HepG2 (cell line): ENCODE results near the gene DNMBP. TPM values are rescaled to one million over a fixed set of nuclear protein-coding genes. Genes with fewer than 3 reads are reported as not detected.
A peak's percentile ranks its signal among the peaks of the same experiment; 100 is the strongest.

ENCODE experiments used
- ATAC-seq: fragments of 200-7000 bp; cut with Tn5 transposase; 3 replicates; pipeline ENCODE4 v1.9.1; 2020; ENCODE audit warnings: mild to moderate bottlenecking, moderate library complexity
- BruUV-seq: library from RNA; stranded (reverse); fragments of 400-500 nt; replicated peaks from 2 replicates; lab custom pipeline; 2021; lab: Mats Ljungman, UMichigan
- CTCF ChIA-PET: fragments of 300-600 bp; formaldehyde crosslinking; extraction: SDS; loops from one replicate; lab custom pipeline; 2021; ENCODE audit warnings: low total read pairs, inconsistent platforms, low intra/inter-chr PET ratio; lab: Yijun Ruan, JAX
- POLR2A ChIA-PET: fragments of 350-600 bp; sonication (Branson Sonifier 250); formaldehyde crosslinking; loops from one replicate; lab custom pipeline; 2020; ENCODE audit warnings: antibody characterized with exemption, inconsistent platforms; lab: Yijun Ruan, JAX
- DNase-seq: peaks from one replicate; pipeline ENCODE4 v3.0.0-alpha.2; 2015; ENCODE audit warnings: low spot score
- FAIRE-seq: peaks from 3 replicates; lab custom pipeline; 2011; peaks lifted over from hg19 to GRCh38; lab: Jason Lieb, UNC
- H2AFZ ChIP-seq: one replicate; pipeline ENCODE4 v1.6.1; 2011; ENCODE audit warnings: low read length, inconsistent platforms
- H3K27ac ChIP-seq: fragments of 300-600 bp; 3 replicates; pipeline ENCODE4 v1.8.0; 2011; ENCODE audit warnings: mixed run types, mild to moderate bottlenecking, mixed read lengths, low read length, inconsistent platforms; ENCODE audit not compliant: insufficient read depth; ENCODE audit errors: extremely low read length
- H3K27me3 ChIP-seq, 2 experiments: fragments of 200-600 bp in 1 of 2; 2 replicates in 1 of 2; 3 replicates in 1 of 2; pipeline versions ENCODE4 v1.6.0 to v1.8.0; 2011; ENCODE audit warnings: low read length in 2 of 2, mild to moderate bottlenecking in 2 of 2, moderate library complexity in 2 of 2, inconsistent platforms in 1 of 2; ENCODE audit not compliant: insufficient read depth in 2 of 2, control insufficient read depth in 1 of 2
- H3K36me3 ChIP-seq, 2 experiments: fragments of 200-600 bp in 1 of 2; replicated peaks in 1 of 2; 2 replicates in 1 of 2; 3 replicates in 1 of 2; pipeline versions ENCODE4 v1.5.1 to v1.8.0; 2011; ENCODE audit warnings: low read length in 2 of 2, inconsistent platforms in 1 of 2; ENCODE audit not compliant: insufficient read depth in 2 of 2, control insufficient read depth in 1 of 2
- H3K4me1 ChIP-seq: 2 replicates; pipeline ENCODE4 v1.5.1; 2012; ENCODE audit warnings: low read length, inconsistent platforms; ENCODE audit not compliant: insufficient read depth
- H3K4me2 ChIP-seq: 2 replicates; pipeline ENCODE4 v1.6.0; 2011; ENCODE audit warnings: low read depth, low read length, inconsistent platforms
- H3K4me3 ChIP-seq, 3 experiments: fragments of 200-600 bp in 1 of 3; sonication (generic), shearing (Covaris generic) in 1 of 3; replicated peaks in 1 of 3; 2 replicates each; pipeline ENCODE4 v1.5.1; 2011 to 2016; ENCODE audit warnings: low read length in 3 of 3, inconsistent platforms in 2 of 3, low read depth in 2 of 3, mild to moderate bottlenecking in 2 of 3, control low read depth in 1 of 3, mixed read lengths in 1 of 3; ENCODE audit not compliant: insufficient read depth in 1 of 3
- H3K79me2 ChIP-seq: one replicate; pipeline ENCODE4 v1.6.1; 2011; ENCODE audit warnings: low read length, inconsistent platforms; ENCODE audit not compliant: insufficient read depth
- H3K9ac ChIP-seq: 2 replicates; pipeline ENCODE4 v1.6.0; 2011; ENCODE audit warnings: mild to moderate bottlenecking, low read depth, low read length, inconsistent platforms; ENCODE audit not compliant: insufficient read depth
- H3K9me3 ChIP-seq: 2 replicates; pipeline ENCODE4 v1.5.1; 2012; ENCODE audit warnings: mild to moderate bottlenecking, low read length
- H4K20me1 ChIP-seq: 2 replicates; pipeline ENCODE4 v1.6.0; 2011; ENCODE audit warnings: inconsistent platforms, mild to moderate bottlenecking, low read length, moderate library complexity; ENCODE audit not compliant: insufficient read depth
- FOSL2 ChIP-seq: sonication (generic); formaldehyde crosslinking; IDR thresholded peaks from 2 replicates; pipeline ENCODE4 v1.4.0; 2020; ENCODE audit warnings: missing genetic modification reagents
- MED13 ChIP-seq: sonication (generic); formaldehyde crosslinking; IDR thresholded peaks from 2 replicates; pipeline ENCODE4 v1.5.0; 2020; ENCODE audit warnings: missing genetic modification reagents
- MEIS2 ChIP-seq: sonication (generic); formaldehyde crosslinking; IDR thresholded peaks from 2 replicates; pipeline ENCODE4 v1.9.0; 2021; ENCODE audit warnings: mild to moderate bottlenecking, missing genetic modification reagents
- RXRA ChIP-seq: sonication (generic); formaldehyde crosslinking; IDR thresholded peaks from 2 replicates; pipeline ENCODE4 v1.5.1; 2020; ENCODE audit warnings: missing genetic modification reagents
- TEAD3 ChIP-seq: optimal IDR thresholded peaks from 2 replicates; pipeline ENCODE3; 2016; ENCODE audit warnings: borderline replicate concordance
- ZMYM3 ChIP-seq: sonication (generic); formaldehyde crosslinking; IDR thresholded peaks from 2 replicates; pipeline ENCODE4 v1.5.1; 2020; ENCODE audit warnings: mild to moderate bottlenecking, missing genetic modification reagents
- ZNF121 ChIP-seq: sonication (generic); formaldehyde crosslinking; IDR thresholded peaks from 2 replicates; pipeline ENCODE4 v1.5.0; 2020; ENCODE audit warnings: mild to moderate bottlenecking, missing genetic modification reagents
- ZNF205 ChIP-seq: IDR thresholded peaks from 2 replicates; pipeline ENCODE4 v1.6.1; 2018; ENCODE audit warnings: missing biosample characterization, missing genetic modification reagents
- ZNF460 ChIP-seq: sonication (generic); formaldehyde crosslinking; IDR thresholded peaks from 2 replicates; pipeline ENCODE4 v1.5.1; 2020; ENCODE audit warnings: missing genetic modification reagents, mild to moderate bottlenecking, borderline replicate concordance
- ZNF768 ChIP-seq: sonication (generic); formaldehyde crosslinking; IDR thresholded peaks from 2 replicates; pipeline ENCODE4 v1.4.0; 2020; ENCODE audit warnings: missing genetic modification reagents
- ZNF770 ChIP-seq: sonication (generic); formaldehyde crosslinking; IDR thresholded peaks from 2 replicates; pipeline ENCODE4 v1.5.0; 2020; ENCODE audit warnings: mild to moderate bottlenecking, missing genetic modification reagents
- WGBS: methylation state at CpG from one replicate; pipeline ENCODE4 v1.1.6; 2017; ENCODE audit warnings: low lambda C conversion rate; 5-methylcytosine and 5-hydroxymethylcytosine counted together
- in situ Hi-C: cut with HindIII; loops from 2 replicates; pipeline ENCODE4 v1.10.0; 2017; ENCODE audit warnings: low pct_unique_long_range_greater_than_20kb; ENCODE audit not compliant: extremely low pct_ligation_motif_present
- intact Hi-C: fragments of 100-400 bp; cut with micrococcal nuclease; formaldehyde crosslinking; loops from one replicate; pipeline ENCODE4 v1.10.0; 2022; ENCODE audit not compliant: unreplicated experiment
- polyA plus RNA-seq, 8 experiments: library from polyadenylated mRNA; depleted of rRNA in 3 of 8; stranded (reverse) in 7 of 8; unstranded in 1 of 8; fragments of >200 nt; fragmentation: Illumina TruSeq in 4 of 8; extraction: Trizol in 4 of 8; gene quantifications; 2 replicates each; pipeline versions ENCODE4 v1.2.1 to v1.2.3, GENCODE V29; 2011 to 2016; ENCODE audit warnings: low read depth in 4 of 8, missing spikeins in 1 of 8, mixed read lengths in 1 of 8; ENCODE audit not compliant: insufficient read depth in 1 of 8
- total RNA-seq, 5 experiments: library from RNA; depleted of rRNA; stranded (reverse); fragments of >200 nt; fragmentation: Illumina TruSeq; extraction: Trizol; gene quantifications; 2 replicates each; pipeline ENCODE4 v1.2.3, GENCODE V29; 2016; ENCODE audit warnings: low read depth in 1 of 5

Gene DNMBP
- total and polyA plus RNA-seq, 2 of the 13 experiments (the other 11 are each of a cell fraction or from before 2014, with no cell fraction given), result 3.6 to 6.3 TPM

- peak; percentile 30; the same call in 1 of the 2 replicates for TF ChIP-seq RXRA (CRISPR knock-in tag)
- TF ChIP-seq FOSL2 (CRISPR knock-in tag), result 0 out of 2 replicates have a peak, but pooled peaks have one; percentile 11
- TF ChIP-seq MEIS2 (CRISPR knock-in tag), result 0 out of 2 replicates have a peak, but pooled peaks have one; percentile 23
- TF ChIP-seq TEAD3 (CRISPR knock-in tag), result peak; percentile 36
Measured at GRCh38 chr10:100038561-100039071, 28.9 kb upstream of the DNMBP start (continued).

GRCh38 chr10:100037758-100038315, 28.1 kb upstream of the DNMBP start:
- no peaks in the 10 kb centered on the region for H3K27me3 ChIP-seq
- no peaks in the 10 kb centered on the region for H4K20me1 ChIP-seq
- no peak for ATAC-seq
- peaks cover 40% of the 10 kb centered on the region for H3K4me1 ChIP-seq
- WGBS, result 71% methylated on average over 5 of the region's 5 CpGs
- FAIRE-seq, result no peak
- BruUV-seq, result no TSS peak
- DNase-seq, result no peak
- no peaks in the 10 kb centered on the region for H3K79me2 ChIP-seq
- H3K27ac ChIP-seq, result peak overlapping the region; percentile 87
- H3K9ac ChIP-seq, result peak overlapping the region; percentile 45; the same call in 1 of the 2 replicates
- H3K36me3 ChIP-seq, result 0 out of 5 replicates have a peak, but pooled peaks cover 2 to 9% of the 10 kb centered on the region in 2 experiments
- H2AFZ ChIP-seq, result no peak overlapping the region
- peak overlapping the region in 1 of 3 experiments; percentile 36; a peak in 1 of 6 replicates for H3K4me3 ChIP-seq
- in situ Hi-C loops, result no loop called here
- POLR2A ChIA-PET, result interaction anchor here (0.7 to 1.6 kb wide), 12 partner anchors 13 to 418 kb away, joined by 3 to 7 read pairs (median 3); partner anchors contain the start of genes DNMBP and SLC25A28
- peak overlapping the region; percentile 64 for H3K4me2 ChIP-seq
- intact Hi-C loops, result no loop called here
- peak; percentile 76 for TF ChIP-seq ZNF768 (CRISPR knock-in tag)
- TF ChIP-seq ZNF460 (CRISPR knock-in tag), result peak; percentile 73; the same call in 1 of the 2 replicates
- TF ChIP-seq ZNF121 (CRISPR knock-in tag), result peak; percentile 55; the same call in 1 of the 2 replicates
- TF ChIP-seq MED13, result no peak
- no peak for TF ChIP-seq ZNF205 (CRISPR knock-in tag)
- peak; percentile 70 for TF ChIP-seq FOSL2 (CRISPR knock-in tag)
- TF ChIP-seq ZNF770 (CRISPR knock-in tag), result peak; percentile 79
- TF ChIP-seq ZMYM3 (CRISPR knock-in tag), result peak; percentile 67
- TF ChIP-seq, all 625 proteins: peak for 6
- CTCF ChIA-PET, result interaction anchor here (0.6 kb wide), 1 partner anchor 9 kb away, joined by 3 read pairs; no protein-coding TSS in a partner anchor
- H3K9me3 ChIP-seq, result no peaks in the 10 kb centered on the region
